ENCODE measurements around the gene ITGB1. TPM values are rescaled to one million over a fixed set of nuclear protein-coding genes. Genes with fewer than 3 reads are reported as not detected.
"Not testable (repeated sequence)": the region's sequence is repeated elsewhere in the genome, so short reads cannot be mapped to it uniquely, and the experiment has no call there.

The ITGB1 gene
- total and polyA plus RNA-seq, 2 donors from 2014 or later, result 156 to 410 TPM

- DNase-seq, result no peak
- TF ChIP-seq CTCF (IDR thresholded peaks at IDR 0.05; ENCODE audit: borderline replicate concordance, extremely low read depth, insufficient read depth), result no peak
- H3K9me3 ChIP-seq (ENCODE audit: control insufficient read depth in 2 of 3, insufficient read depth in 1 of 3, low read length in 3 of 3), result no peaks in the 10 kb centered on the region
- no peak overlapping the region for H3K4me3 ChIP-seq (ENCODE audit: low read length in 3 of 3)
- H3K9ac ChIP-seq (ENCODE audit: low read length in 3 of 3), result no peak overlapping the region
- intact Hi-C loops (cut with DNase I), result no loop called here
- no peaks in the 10 kb centered on the region for H3K27me3 ChIP-seq (ENCODE audit: control insufficient read depth, insufficient read depth, low read length)
- no peaks in the 10 kb centered on the region for H3K4me1 ChIP-seq (ENCODE audit: control insufficient read depth in 2 of 3, insufficient read depth in 2 of 3, low read depth in 1 of 3, low read length in 3 of 3)
- peaks cover 2 to 20% (median 18%) of the 10 kb centered on the region in 3 donors for H3K36me3 ChIP-seq (ENCODE audit: control insufficient read depth in 2 of 3, insufficient read depth in 3 of 3, low read length in 3 of 3)
- FAIRE-seq, result no peak
- no peak overlapping the region for H3K27ac ChIP-seq (ENCODE audit: low read depth in 2 of 2, low read length in 2 of 2)
Observed at GRCh38 chr10:32911285-32912016, 46.6 kb downstream of the ITGB1 start.

- DNase-seq; H3K4me3 ChIP-seq (ENCODE audit: low read length in 3 of 3); FAIRE-seq; H3K27me3 ChIP-seq (ENCODE audit: control insufficient read depth, insufficient read depth, low read length); H3K27ac ChIP-seq (ENCODE audit: low read depth in 2 of 2, low read length in 2 of 2); H3K9me3 ChIP-seq (ENCODE audit: control insufficient read depth in 2 of 3, insufficient read depth in 1 of 3, low read length in 3 of 3); H3K4me1 ChIP-seq (ENCODE audit: control insufficient read depth in 2 of 3, insufficient read depth in 2 of 3, low read depth in 1 of 3, low read length in 3 of 3); intact Hi-C loops (cut with DNase I); H3K9ac ChIP-seq (ENCODE audit: low read length in 3 of 3): not testable (repeated sequence)
- H3K36me3 ChIP-seq (ENCODE audit: control insufficient read depth in 2 of 3, insufficient read depth in 3 of 3, low read length in 3 of 3), result peaks cover 2 to 26% (median 20%) of the 10 kb centered on the region in 3 donors
Observed at GRCh38 chr10:32909970-32910369, 48.1 kb downstream of the ITGB1 start.

GRCh38 chr10:32909456-32909855, 48.6 kb downstream of the ITGB1 start:
- no peak for DNase-seq
- no peak overlapping the region for H3K27ac ChIP-seq (ENCODE audit: low read depth in 2 of 2, low read length in 2 of 2)
- intact Hi-C loops (cut with DNase I), result no loop called here
- no peaks in the 10 kb centered on the region for H3K4me1 ChIP-seq (ENCODE audit: control insufficient read depth in 2 of 3, insufficient read depth in 2 of 3, low read depth in 1 of 3, low read length in 3 of 3)
- FAIRE-seq, result no peak
- no peak overlapping the region for H3K4me3 ChIP-seq (ENCODE audit: low read length in 3 of 3)
- H3K36me3 ChIP-seq (ENCODE audit: control insufficient read depth in 2 of 3, insufficient read depth in 3 of 3, low read length in 3 of 3), result peaks cover 2 to 27% (median 20%) of the 10 kb centered on the region in 3 donors
- H3K9me3 ChIP-seq (ENCODE audit: control insufficient read depth in 2 of 3, insufficient read depth in 1 of 3, low read length in 3 of 3), result no peaks in the 10 kb centered on the region
- no peaks in the 10 kb centered on the region for H3K27me3 ChIP-seq (ENCODE audit: control insufficient read depth, insufficient read depth, low read length)
- TF ChIP-seq CTCF (IDR thresholded peaks at IDR 0.05; ENCODE audit: borderline replicate concordance, extremely low read depth, insufficient read depth), result no peak
- no peak overlapping the region for H3K9ac ChIP-seq (ENCODE audit: low read length in 3 of 3)

GRCh38 chr10:32906595-32906994, 51.4 kb downstream of the ITGB1 start:
- intact Hi-C loops (cut with DNase I), result no loop called here
- no peak overlapping the region for H3K27ac ChIP-seq (ENCODE audit: low read depth in 2 of 2, low read length in 2 of 2)
- H3K36me3 ChIP-seq (ENCODE audit: control insufficient read depth in 2 of 3, insufficient read depth in 3 of 3, low read length in 3 of 3), result peaks cover 2 to 27% (median 16%) of the 10 kb centered on the region in 3 donors
- no peaks in the 10 kb centered on the region for H3K4me1 ChIP-seq (ENCODE audit: control insufficient read depth in 2 of 3, insufficient read depth in 2 of 3, low read depth in 1 of 3, low read length in 3 of 3)
- no peaks in the 10 kb centered on the region for H3K9me3 ChIP-seq (ENCODE audit: control insufficient read depth in 2 of 3, insufficient read depth in 1 of 3, low read length in 3 of 3)
- FAIRE-seq (no peak), DNase-seq (no peak)
- TF ChIP-seq CTCF (IDR thresholded peaks at IDR 0.05; ENCODE audit: borderline replicate concordance, extremely low read depth, insufficient read depth), result no peak
- H3K4me3 ChIP-seq (ENCODE audit: low read length in 3 of 3), result no peak overlapping the region
- H3K27me3 ChIP-seq (ENCODE audit: control insufficient read depth, insufficient read depth, low read length), result no peaks in the 10 kb centered on the region
- H3K9ac ChIP-seq (ENCODE audit: low read length in 3 of 3), result no peak overlapping the region
